Colonic mucosa (tissue), 4 donors: ENCODE results near the gene TRABD2B. TPM values are rescaled to one million over a fixed set of nuclear protein-coding genes. Genes with fewer than 3 reads are reported as not detected.

ENCODE experiments used
- DNase-seq: peaks from one replicate; pipeline ENCODE4 v3.0.0-alpha.2; 2020
- H3K27ac ChIP-seq: fragments of 200-600 bp; one replicate; pipeline ENCODE4 v1.8.0; 2021
- H3K27me3 ChIP-seq: fragments of 200-600 bp; one replicate; pipeline ENCODE4 v1.8.0; 2021
- H3K36me3 ChIP-seq: fragments of 200-600 bp; one replicate; pipeline ENCODE4 v1.8.0; 2021
- H3K4me1 ChIP-seq: fragments of 200-600 bp; one replicate; pipeline ENCODE4 v1.8.0; 2021; ENCODE audit warnings: mild to moderate bottlenecking
- H3K4me3 ChIP-seq: fragments of 200-600 bp; one replicate; pipeline ENCODE4 v1.8.0; 2021
- H3K9ac ChIP-seq, 2 donors: one replicate each; pipeline ENCODE4 v1.7.0; 2013; ENCODE audit warnings: control low read depth in 2 of 2, low read depth in 2 of 2, low read length in 2 of 2
- H3K9me3 ChIP-seq: fragments of 200-600 bp; one replicate; pipeline ENCODE4 v1.8.0; 2021
- intact Hi-C: fragments of 100-400 bp; cut with DNase I; formaldehyde crosslinking; loops from one replicate; pipeline ENCODE4 v1.14.1; 2022
- total RNA-seq, 2 donors: library from RNA; stranded (reverse); fragmentation: NEBNext Ultra II Directional in 1 of 2; extraction: Animal tissue kit (Norgen Biotek cat#: 25700) in 1 of 2; gene quantifications; one replicate each; pipeline ENCODE4 v1.2.1, GENCODE V29; 2021
- TF ChIP-seq, protein P1 (sequence below): fragments of 200-600 bp; IDR thresholded peaks from one replicate; pipeline ENCODE4 v1.8.0; 2022; ENCODE audit warnings: antibody characterized with exemption, mild to moderate bottlenecking
- donor health status: healthy.
- donor health status: DM: no; HTN: no; CAD: no.
- donor health status: DM: no; HTN: no; CAD: no.

The TRABD2B gene
- total RNA-seq, 2 donors from 2014 or later: 0.42 to 0.77 TPM

DNA sequence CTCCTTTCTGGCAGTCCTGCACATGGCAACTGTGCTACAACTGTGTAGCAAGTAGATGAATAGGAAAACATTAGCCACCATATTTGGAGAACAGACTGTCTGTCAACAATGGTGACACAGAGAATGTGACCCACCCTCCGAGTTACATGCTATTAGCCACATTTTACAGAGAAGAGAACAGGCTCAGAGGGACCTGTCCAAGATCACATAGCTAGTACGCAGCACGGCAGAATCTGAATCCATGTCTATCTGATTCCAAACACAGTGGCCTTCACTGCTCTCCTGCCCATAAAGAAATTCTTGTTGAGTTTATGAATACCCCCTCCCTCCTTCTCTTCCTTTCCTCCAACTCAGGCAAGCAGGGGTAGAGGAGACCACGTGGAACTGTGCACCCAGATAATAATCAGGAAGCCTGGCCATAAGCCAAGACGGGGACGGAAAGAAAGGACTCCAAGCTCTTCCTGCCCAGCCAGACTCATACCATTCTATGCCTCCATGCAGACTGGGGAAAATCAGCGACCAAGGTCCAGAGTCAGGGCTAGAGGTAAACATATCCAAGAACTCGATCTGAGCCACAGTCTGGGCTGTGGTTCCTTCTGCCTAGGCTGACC is 78.8 kb downstream of the TRABD2B start:
- TF ChIP-seq, protein P1, sequence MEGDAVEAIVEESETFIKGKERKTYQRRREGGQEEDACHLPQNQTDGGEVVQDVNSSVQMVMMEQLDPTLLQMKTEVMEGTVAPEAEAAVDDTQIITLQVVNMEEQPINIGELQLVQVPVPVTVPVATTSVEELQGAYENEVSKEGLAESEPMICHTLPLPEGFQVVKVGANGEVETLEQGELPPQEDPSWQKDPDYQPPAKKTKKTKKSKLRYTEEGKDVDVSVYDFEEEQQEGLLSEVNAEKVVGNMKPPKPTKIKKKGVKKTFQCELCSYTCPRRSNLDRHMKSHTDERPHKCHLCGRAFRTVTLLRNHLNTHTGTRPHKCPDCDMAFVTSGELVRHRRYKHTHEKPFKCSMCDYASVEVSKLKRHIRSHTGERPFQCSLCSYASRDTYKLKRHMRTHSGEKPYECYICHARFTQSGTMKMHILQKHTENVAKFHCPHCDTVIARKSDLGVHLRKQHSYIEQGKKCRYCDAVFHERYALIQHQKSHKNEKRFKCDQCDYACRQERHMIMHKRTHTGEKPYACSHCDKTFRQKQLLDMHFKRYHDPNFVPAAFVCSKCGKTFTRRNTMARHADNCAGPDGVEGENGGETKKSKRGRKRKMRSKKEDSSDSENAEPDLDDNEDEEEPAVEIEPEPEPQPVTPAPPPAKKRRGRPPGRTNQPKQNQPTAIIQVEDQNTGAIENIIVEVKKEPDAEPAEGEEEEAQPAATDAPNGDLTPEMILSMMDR: no peak
- Histone ChIP-seq H3K36me3 (no peaks in the 10 kb centered on the region), H3K27ac (no peak overlapping the region), H3K27me3 (no peaks in the 10 kb centered on the region), H3K9ac (no peak overlapping the region), H3K4me3 (no peak overlapping the region), H3K4me1 (no peaks in the 10 kb centered on the region), H3K9me3 (no peaks in the 10 kb centered on the region)
- intact Hi-C loops: no loop called here
- no peak for DNase-seq

DNA sequence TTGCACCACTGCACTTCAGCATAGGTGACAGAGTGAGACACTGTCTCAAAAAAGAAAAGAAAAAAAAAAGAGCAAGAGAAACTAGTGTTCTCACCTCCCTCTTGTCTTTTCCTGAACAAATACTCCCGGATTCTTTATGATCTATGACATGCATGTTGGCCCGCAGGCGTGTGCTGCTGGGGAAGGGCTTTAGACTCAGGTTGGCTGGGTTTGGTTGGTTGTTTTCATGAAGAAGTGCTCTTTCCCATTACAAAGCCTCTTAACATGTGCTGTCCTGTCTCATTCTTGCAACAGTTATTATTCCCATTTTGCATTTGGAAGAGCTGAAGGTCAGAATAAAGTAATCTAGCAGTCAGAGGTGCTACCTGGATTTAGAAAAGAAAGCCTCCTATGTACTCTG is 79.5 kb downstream of the TRABD2B start:
- TF ChIP-seq, protein P1: no peak
- no peak overlapping the region for H3K9ac ChIP-seq
- DNase-seq: no peak
- H3K36me3 ChIP-seq: no peaks in the 10 kb centered on the region
- H3K9me3 ChIP-seq: no peaks in the 10 kb centered on the region
- no peaks in the 10 kb centered on the region for H3K4me1 ChIP-seq
- H3K27me3 ChIP-seq: no peaks in the 10 kb centered on the region
- intact Hi-C loops: no loop called here
- no peak overlapping the region for H3K4me3 ChIP-seq
- no peak overlapping the region for H3K27ac ChIP-seq

DNA sequence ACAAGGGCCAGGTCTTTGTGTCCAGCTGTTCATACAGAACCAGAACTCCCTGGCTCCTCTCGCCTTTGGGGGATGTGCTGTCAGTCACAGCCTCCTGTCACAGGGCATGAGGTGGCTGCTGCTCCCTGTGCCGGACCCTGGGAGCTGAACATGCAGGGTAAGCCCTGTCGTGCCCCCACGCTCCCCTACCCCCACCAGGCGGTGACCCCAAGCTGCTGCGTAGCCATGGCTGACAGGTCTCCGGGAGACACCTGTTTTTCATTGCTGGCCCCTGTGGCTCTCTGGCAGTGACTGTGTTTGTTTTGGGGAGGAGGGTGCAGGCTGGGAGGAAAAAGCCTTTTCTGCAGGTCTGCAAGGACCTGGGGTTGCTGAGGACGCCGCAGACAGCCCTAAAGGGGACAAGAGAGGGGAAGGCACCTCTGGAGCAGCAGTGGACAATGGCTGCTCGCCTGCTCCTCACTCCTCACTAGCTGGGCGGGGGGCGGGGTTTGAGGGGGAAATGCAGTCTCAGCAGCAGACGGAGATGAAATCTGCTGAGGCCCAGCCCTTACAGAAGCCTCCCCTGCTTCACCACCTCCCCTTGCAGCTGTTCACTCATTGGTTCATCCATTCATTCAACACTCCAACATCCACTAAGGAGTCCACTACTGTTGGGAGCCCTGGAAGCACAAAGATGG is 81.4 kb downstream of the TRABD2B start:
- no peak overlapping the region for H3K27ac ChIP-seq
- H3K27me3 ChIP-seq: no peaks in the 10 kb centered on the region
- H3K9me3 ChIP-seq: no peaks in the 10 kb centered on the region
- H3K36me3 ChIP-seq: no peaks in the 10 kb centered on the region
- no peak for DNase-seq
- no peak overlapping the region for H3K9ac ChIP-seq
- intact Hi-C loops: no loop called here
- TF ChIP-seq, protein P1: no peak
- H3K4me3 ChIP-seq: no peak overlapping the region
- H3K4me1 ChIP-seq: no peaks in the 10 kb centered on the region

DNA sequence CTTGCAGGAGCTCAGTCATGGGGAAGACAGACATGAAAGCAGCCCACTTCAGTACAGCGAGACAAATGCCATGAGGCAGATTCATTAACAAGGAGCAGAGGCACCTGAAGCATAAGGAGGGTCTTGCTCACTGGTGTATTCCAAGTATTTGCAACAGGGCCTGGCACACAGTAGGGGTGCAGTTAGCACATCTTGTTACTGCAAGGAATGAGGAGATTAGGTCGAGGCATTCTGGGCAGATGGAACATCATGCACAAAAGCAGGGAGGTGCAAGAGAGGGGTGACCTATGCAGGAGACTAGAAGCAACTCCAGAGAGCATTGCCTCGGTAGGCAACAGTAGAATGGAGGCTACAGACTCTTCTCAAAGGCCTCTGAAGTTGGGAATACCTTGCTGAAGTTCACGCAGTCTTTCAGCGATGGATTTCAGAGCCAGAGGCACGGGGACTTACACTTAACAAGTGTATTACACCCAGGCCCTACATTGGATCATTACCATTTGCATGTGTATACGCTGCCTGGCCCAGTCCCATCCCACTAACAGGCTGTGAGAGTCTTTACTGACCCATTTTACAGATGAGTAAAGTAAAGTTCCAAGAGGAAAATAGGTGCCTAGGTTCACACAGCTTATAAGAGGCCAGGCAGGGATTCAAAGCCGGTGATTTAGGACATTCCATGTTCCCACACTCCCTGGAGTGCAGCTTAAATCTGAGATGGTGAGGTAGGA is 82.1 kb downstream of the TRABD2B start:
- Histone ChIP-seq H3K9me3 (no peaks in the 10 kb centered on the region), H3K4me1 (no peaks in the 10 kb centered on the region), H3K4me3 (no peak overlapping the region), H3K27me3 (no peaks in the 10 kb centered on the region), H3K9ac (no peak overlapping the region), H3K27ac (no peak overlapping the region), H3K36me3 (no peaks in the 10 kb centered on the region)
- TF ChIP-seq, protein P1: no peak
- intact Hi-C loops: no loop called here
- no peak for DNase-seq

DNA sequence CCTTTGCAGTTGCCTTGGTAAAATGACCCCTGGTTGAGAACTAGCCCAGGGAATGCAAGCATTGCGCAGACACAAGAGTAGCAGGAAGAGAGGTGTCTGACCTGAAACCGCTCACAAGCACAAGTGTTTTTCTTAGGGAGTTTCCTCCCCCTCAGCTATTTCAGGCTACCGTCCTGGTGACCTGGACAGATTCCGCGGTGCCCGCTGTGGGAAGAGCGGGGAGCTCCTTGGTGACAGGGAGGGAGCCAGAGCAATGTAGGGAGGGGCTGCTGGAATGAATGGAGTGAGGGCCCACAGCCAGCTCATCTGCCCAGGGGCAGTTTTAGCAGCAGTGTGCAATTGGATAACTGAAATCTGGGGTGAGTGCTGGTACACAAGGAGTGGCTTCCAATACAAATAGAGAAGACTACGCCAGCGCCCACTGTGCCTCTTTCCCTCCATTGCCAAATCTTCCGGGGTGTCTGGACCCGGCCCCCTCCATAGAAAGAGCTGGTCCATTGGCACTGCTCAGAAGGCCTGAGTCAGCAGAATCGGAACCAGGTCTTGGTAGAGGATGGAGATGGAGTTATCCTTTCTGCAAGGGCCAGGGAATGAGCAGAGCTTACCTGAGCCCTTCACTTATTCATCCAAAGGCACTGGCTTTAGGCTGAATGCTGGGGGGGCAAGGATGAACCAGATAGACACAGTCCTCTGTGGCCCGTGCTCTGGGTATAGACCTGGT is 82.8 kb downstream of the TRABD2B start:
- Histone ChIP-seq H3K9ac (no peak overlapping the region), H3K9me3 (no peaks in the 10 kb centered on the region), H3K4me3 (no peak overlapping the region), H3K27me3 (no peaks in the 10 kb centered on the region), H3K4me1 (no peaks in the 10 kb centered on the region), H3K27ac (no peak overlapping the region), H3K36me3 (no peaks in the 10 kb centered on the region)
- TF ChIP-seq, protein P1: no peak
- intact Hi-C loops: no loop called here
- DNase-seq: no peak
